Epithelial cell of esophagus (primary cell): Measurements from ENCODE around the gene FOXL1.

Experiments used
- DNase-seq: peaks from one replicate; pipeline ENCODE4 v3.0.0; 2010; ENCODE audit warnings: low read depth
- H3K4me3 ChIP-seq: 2 replicates; pipeline ENCODE4 v1.5.1; 2011; ENCODE audit warnings: mild to moderate bottlenecking, low read length, control low read depth
- CTCF ChIP-seq: IDR thresholded peaks from 2 replicates; pipeline ENCODE4 v1.5.1; 2011; ENCODE audit warnings: low read depth, mild to moderate bottlenecking, low read length, control low read depth, inconsistent platforms; ENCODE audit not compliant: insufficient read depth; ENCODE audit errors: missing control alignments

Gene FOXL1

GRCh38 chr16:86533076-86533475 is 45.3 kb upstream of the FOXL1 start:
- TF ChIP-seq CTCF: no peak
- no peak overlapping the region for H3K4me3 ChIP-seq
- no peak for DNase-seq

DNA sequence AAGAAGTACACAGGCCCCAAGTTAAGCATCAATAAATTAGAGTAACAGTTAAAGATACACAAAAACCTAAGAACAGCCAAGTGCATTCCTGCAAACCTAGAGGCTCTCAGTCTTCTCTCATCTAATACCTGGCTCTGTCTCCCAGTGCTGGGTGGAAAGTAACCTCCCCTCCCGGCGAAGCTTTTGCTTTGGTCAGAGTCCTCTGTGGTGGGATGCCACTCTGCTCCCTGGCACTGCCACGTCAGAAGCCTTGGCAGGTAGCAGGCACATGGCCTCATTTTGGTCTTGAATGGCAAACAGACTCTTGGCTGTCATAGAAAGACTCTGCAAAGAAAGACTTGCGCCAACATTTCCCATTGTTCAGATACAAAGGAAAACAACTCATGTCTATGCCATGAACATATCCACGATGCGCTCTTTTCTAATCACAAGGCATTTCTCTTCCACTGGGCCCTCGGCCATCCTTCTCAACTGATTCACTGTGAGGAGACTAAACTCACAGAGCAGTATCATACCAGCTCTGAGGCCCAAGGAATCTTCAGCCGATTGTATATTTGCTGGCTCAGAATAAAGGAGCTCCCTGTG is 44.5 kb upstream of the FOXL1 start:
- no peak for TF ChIP-seq CTCF
- DNase-seq: no peak
- H3K4me3 ChIP-seq: no peak overlapping the region

DNA sequence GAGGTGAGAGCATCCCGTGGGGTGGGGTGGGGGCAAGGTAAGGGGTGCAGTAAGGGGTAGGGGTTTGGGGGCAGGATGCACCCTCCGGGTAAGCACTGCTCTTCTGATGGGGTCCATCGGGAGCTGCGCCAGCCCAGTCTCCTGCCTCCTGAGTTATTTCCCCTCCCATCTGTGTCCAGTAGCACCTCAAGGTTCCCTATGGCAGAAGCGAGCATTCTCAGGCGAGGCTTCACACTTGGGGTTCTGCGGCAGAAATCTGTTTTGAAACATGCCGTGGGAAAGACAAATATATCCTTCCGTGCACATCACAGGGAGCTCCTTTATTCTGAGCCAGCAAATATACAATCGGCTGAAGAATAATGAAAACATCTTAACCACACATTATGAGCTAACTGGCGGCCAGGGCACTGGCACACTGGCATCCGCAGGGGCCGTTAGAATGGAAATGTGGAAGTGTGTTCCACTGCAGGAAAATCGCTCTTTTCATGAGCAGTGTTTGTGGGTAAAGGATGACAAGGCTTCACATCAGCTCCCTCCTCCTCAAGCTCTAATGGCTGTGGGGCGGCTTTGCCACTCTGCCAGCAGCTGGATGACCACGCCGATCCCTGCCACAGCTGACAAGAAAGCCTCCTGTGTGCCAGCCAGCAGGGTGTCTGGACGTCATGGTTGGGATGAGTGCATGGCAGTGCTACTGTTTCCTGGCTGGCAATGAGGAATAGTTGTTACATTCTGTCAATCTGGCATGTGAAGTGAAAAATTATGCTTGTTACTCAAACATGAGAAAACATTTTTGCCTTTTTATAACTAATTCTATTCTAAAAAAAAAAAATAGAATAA is 43.4 kb upstream of the FOXL1 start:
- no peak overlapping the region for H3K4me3 ChIP-seq
- no peak for TF ChIP-seq CTCF
- no peak for DNase-seq

DNA sequence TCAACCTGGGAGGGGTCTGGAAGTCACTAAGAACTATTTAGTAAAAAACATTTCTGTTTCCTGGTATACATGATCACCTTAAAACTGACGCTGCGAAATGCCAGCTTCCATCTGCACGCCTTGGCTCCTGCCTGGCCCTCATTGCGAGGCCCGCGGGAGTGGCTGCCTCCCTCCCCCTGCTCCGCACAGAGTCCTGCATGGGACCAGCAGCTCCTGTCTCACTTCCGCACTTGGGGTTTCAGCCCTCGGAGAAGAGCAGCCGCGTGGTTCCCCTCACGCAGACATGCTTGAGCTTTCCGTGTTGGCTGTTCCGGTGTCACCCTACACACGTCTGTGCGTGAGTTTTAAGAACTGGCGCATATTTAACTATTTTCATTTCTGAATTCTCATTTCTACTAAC is 41.7 kb upstream of the FOXL1 start:
- DNase-seq: no peak
- H3K4me3 ChIP-seq: no peak overlapping the region
- TF ChIP-seq CTCF: no peak

GRCh38 chr16:86537486-86537885 is 40.9 kb upstream of the FOXL1 start:
- TF ChIP-seq CTCF: no peak
- DNase-seq: no peak
- H3K4me3 ChIP-seq: no peak overlapping the region

GRCh38 chr16:86538196-86538780 is 40.1 kb upstream of the FOXL1 start:
- no peak for TF ChIP-seq CTCF
- no peak overlapping the region for H3K4me3 ChIP-seq
- DNase-seq: no peak
